ENCODE results near the gene TRIM40.

GRCh38 chr6:30145818-30146217 lies 9.9 kb downstream of the TRIM40 start:
- no peak for TF ChIP-seq CTCF (IDR thresholded peaks at IDR 0.05; ENCODE audit: low read depth, low read length)
- no peak for TF ChIP-seq MAX (IDR thresholded peaks at IDR 0.05; ENCODE audit: low read depth, low read length)
- TF ChIP-seq POLR2A (IDR thresholded peaks at IDR 0.05; ENCODE audit: extremely low read depth, insufficient read length): no peak
- TF ChIP-seq MYC (IDR thresholded peaks at IDR 0.05; ENCODE audit: low read depth, low read length): no peak
